Ovary (tissue), 3 donors: ENCODE measurements around the gene FBXO45.

Experiments used
- EP300 ChIP-seq: sonication (generic); formaldehyde crosslinking; IDR thresholded peaks from one replicate; pipeline ENCODE4 v1.6.1; 2017; ENCODE audit warnings: antibody characterized with exemption
- POLR2A ChIP-seq: fragments of 450-650 bp; IDR thresholded peaks from one replicate; pipeline ENCODE4 v1.6.1; 2017; ENCODE audit warnings: antibody characterized with exemption, mild to moderate bottlenecking, moderate library complexity
- TF ChIP-seq, protein P1 (sequence below), 3 donors: fragments of 450-650 bp in 2 of 3; fragments of 200-600 bp in 1 of 3; IDR thresholded peaks; one replicate each; pipeline versions ENCODE4 v1.5.1 to v1.8.0; 2016 to 2022; ENCODE audit warnings: antibody characterized with exemption in 3 of 3, mild to moderate bottlenecking in 1 of 3
- donor health status: DM: no; HTN: no; CAD: no.

DNA sequence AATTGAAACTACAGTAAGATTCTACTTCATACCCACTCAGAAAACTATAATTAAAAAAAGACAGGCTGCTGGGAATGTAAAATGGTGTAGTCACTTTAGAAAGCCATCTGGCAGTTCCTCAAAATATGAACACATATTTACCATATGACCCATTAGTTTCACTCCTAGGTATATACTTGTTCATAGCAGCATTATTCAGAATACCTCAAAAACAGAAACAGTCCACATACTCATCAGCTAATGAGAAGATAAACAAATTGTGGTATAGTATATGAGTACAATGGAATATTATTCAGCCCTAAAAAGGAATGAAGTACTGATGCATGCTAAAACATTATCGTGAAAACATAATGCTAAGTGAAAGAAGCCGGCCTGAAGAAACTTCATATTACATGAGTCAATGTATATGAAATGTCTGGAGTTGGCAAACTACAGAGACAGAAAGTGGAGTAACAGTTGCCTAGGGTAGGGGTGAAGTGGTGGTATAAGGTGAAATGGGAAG lies 23.9 kb upstream of the FBXO45 start:
- TF ChIP-seq, protein P1, sequence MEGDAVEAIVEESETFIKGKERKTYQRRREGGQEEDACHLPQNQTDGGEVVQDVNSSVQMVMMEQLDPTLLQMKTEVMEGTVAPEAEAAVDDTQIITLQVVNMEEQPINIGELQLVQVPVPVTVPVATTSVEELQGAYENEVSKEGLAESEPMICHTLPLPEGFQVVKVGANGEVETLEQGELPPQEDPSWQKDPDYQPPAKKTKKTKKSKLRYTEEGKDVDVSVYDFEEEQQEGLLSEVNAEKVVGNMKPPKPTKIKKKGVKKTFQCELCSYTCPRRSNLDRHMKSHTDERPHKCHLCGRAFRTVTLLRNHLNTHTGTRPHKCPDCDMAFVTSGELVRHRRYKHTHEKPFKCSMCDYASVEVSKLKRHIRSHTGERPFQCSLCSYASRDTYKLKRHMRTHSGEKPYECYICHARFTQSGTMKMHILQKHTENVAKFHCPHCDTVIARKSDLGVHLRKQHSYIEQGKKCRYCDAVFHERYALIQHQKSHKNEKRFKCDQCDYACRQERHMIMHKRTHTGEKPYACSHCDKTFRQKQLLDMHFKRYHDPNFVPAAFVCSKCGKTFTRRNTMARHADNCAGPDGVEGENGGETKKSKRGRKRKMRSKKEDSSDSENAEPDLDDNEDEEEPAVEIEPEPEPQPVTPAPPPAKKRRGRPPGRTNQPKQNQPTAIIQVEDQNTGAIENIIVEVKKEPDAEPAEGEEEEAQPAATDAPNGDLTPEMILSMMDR (IDR thresholded peaks at IDR 0.05): no peak
- no peak for TF ChIP-seq EP300
- no peak for TF ChIP-seq POLR2A
